HG03064 (cell line): ENCODE results near the gene LINC01488.

Source experiments
- ATAC-seq: cut with Tn5 transposase; IDR thresholded peaks from one replicate; pipeline ENCODE4 v1.9.1; 2021; ENCODE audit warnings: low read depth; ENCODE audit not compliant: unreplicated experiment

The LINC01488 gene

GRCh38 chr11:69444381-69445130 lies 36.9 kb upstream of the LINC01488 start:
- ATAC-seq: no peak

DNA sequence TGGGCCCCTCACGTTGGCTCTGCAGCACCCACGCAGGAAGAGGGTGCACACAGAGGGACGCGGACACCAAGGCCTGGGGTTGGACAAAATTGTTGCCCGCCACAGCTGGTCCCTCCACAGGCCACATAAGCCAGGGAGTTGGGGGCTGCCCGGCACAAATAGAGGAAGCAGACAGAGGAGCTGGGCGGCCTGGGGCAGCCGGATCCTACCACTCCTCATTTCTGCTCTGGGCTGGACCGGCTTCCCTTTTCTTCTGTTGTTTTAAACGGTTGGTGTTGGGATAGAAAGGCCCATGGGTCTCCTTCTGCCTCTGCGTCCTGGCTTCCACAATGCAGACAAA lies 36.4 kb upstream of the LINC01488 start:
- no peak for ATAC-seq

- no peak for ATAC-seq
Measured at GRCh38 chr11:69446108-69446507, 35.4 kb upstream of the LINC01488 start.

DNA sequence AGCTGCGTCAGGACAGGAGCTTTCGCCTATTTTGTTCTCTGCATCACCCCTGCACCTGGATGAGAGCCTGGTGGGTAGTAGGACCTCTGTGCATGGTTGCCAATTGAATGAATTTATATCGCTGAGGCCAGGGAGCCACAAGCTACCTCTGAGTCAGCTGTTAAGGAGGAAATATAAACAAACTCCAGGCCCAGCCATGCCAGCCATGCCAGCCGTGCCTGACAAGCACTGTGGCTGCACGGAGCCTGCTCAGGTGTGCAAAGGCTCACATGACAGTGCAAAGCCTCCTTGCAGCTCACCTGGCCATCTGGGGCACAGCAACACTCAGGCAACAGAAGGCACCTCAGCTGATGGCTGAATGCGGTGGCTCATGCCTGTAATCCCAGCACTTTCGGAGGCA lies 33.7 kb upstream of the LINC01488 start:
- ATAC-seq: no peak

DNA sequence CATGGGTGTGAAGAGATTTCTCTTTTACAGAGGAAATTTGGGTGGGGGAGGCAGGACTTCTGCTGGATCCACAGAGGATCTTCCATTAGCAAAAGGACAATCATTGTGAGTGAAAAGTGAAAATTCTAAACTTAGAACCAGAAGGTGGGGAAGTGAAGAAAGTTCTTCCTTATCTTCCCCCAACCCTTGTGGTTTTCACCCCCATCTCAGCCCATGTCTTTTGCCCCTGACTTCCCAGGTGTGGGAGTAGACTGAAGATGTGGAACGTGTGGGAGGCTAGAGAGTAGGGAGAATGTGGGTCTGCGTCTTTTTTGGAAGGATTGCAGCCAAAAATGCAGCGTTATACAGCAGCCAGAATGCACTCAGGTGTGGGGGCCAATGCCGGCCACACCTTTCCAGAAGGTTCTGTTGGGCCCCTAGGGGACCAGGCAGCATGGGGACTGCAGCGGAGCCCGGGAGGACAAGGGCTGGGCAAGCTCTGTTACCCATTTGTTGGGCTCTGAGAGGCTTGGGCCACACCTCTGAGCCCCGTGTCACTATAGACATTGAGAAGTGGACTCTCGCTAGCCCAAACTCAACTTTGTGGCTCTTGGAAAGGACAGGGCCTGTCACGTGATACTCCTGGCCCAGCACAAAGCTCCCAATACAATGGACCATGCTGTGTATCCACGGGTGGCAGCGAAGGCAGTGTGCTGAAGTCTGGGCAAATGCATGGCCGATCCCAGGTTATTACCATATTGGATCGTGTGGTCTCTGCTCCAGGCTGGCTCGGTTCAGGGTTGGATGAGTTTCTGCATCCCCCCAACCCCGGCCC lies 32.8 kb upstream of the LINC01488 start:
- no peak for ATAC-seq

DNA sequence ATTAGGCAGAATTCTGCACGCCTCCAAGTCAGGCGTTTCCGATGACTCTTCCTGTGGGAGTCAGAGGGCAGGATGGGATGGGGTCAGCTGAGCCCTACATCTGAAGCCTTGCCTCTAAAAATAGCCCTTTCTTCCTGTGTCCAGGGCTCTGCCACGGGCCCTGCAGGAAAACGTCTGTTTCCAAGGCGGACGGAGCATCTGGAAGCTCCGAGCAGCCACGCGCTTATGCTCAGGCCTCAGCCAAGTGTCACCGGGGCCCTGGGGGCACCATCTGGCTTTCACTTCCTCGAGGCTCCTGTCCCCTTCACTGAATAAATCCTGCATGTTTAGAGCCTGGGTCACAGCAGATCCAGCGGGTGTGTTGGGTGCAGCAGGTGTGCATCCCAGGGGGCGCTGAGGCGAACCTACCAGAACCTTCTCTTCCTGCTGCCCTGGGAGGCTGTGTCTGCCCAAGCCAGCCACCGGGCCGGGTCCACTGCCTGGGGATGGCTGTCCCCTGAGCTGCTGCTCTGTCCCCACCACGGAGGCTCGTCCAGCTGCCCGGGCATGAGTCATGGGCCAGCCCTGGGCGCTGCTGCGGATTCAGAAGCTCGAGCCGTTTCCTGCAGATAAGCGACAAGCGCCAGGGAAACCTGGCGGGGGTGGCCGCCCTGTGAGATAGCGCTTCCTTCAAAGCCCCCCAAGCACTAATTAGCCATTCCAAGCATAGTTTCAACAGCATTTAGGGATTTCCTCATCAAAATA lies 32.0 kb upstream of the LINC01488 start:
- no peak for ATAC-seq

DNA sequence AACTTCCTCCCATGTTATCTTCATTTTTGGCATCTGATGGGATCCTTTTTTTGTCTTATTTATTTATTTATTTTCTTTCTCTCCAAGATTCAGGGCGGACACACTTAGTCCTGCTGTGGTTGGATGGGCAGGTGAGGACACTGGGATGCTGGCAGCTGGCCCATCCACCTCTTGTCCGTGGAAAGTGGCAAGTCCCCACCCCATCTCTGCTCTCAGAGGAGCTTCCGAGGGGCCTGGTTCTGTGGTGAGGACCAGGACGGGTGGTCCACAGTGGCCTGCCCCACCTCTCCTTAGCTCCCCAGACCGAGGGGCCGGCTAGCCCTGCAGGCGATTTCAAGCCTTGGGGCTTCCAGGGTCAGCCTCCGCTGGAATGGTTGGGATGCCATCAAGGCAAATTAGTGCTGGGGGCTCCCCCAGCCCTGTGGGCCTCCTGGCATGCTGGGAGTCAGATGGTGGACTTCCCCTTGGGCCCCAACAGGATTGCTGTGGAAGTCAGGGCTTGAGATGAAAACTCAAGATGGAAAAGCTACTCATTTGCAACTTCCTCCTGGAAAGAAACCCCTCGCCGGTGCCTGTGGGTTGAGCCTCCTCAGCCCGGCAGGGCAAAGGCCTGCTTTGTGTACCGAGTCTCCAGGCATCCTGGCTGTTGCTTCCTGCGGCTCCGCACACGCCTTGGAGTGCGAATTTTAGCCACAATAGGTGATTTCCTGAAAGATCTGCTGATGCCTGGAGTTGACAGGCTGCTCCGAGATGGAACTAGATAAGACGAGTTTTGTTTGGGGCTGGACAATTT lies 31.2 kb upstream of the LINC01488 start:
- ATAC-seq: no peak

- no peak for ATAC-seq
Measured at GRCh38 chr11:69450857-69451220, 30.6 kb upstream of the LINC01488 start.

DNA sequence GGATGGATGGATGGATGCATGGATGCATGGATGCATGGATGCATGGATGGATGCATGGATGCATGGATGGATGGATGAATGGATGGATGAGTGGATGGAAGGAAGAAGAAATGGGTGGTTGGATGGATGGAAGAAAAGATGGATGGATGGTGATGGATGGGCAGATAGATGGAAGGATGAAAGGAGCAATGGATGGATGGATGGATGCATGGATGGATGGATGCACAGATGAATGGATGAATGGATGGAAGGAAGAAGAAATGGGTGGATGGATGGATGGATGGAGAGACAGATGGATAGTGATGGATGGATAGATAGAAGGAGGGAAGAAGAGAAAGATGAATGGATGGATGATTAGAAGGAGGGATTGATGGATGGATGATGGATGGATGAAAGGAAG lies 30.2 kb upstream of the LINC01488 start:
- ATAC-seq: no peak

DNA sequence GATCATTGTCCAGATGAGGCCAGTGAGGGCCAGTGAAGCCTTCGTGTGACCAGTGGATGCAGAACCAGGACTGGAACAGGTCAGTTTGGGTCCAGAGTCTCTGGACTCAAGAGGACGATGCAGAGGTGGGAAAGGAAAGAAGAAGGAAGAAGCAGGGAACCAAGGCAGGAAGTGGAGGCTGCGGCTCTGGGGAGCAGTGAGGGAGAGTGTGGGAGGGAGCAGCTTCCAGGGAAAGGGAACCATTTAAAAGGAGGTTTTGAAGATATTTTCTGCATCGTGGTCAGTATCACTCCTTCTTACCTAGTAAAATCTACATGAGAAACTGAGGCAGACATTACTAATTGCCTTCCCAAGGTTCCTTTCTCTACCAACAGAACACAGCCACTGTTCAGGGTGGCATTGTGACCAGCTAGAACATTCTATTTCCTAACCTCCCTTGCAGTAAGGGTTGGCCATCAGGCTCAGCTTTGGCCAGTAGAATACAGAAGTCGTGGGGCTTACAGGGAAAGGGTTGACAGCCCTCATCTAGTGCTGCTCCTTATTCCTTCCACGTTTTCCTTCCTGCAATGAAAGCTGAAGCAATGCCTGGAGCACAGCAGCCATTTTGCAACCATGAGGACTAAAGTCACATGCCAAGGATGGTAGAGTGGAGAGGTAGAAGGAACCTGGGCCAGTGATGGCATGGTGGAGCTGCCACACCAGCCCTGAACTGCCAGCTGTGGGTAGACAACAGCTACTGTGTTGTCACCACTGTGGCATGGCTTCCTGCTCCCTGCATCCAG lies 29.1 kb upstream of the LINC01488 start:
- ATAC-seq: no peak

DNA sequence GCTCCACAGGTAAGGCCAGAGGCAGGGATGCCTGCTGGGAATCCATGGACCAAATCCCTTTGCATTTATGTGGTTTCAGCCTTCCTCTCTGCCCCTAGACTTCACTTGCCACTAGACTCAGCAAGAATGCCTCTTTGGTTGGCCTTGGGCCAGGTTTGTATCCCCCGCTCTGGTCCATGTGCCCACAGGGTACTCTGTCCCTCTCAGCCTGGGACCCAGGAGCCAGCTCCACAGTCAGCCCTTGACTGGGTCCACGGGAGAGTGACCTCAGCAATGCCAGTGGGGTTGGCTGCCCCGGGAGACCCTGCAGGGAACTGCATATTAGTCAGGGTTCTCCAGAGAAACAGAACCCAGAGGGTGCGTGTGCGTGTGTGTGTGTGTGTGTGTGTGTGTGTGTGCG lies 28.3 kb upstream of the LINC01488 start:
- no peak for ATAC-seq

GRCh38 chr11:69454018-69454417 lies 27.4 kb upstream of the LINC01488 start:
- ATAC-seq: no peak

DNA sequence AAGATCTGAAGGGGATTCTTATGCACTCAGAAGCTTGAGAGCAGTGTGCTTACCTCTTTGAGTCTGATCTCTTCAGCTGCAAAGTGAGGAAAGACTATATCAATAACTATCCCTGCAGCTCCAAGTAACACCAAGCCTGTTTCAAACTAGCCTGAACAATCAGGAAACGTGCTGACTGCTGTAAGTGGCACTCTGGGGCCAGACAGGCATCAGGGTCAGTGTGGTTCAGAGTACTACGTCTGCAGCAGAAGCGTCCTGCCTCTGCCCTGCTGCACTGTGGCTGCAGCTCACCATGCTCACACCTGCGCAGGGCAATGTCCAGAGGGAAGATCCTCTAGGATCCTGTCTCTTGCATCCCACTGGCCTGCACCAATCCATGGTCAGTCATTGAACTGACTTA lies 25.5 kb upstream of the LINC01488 start:
- ATAC-seq: no peak

DNA sequence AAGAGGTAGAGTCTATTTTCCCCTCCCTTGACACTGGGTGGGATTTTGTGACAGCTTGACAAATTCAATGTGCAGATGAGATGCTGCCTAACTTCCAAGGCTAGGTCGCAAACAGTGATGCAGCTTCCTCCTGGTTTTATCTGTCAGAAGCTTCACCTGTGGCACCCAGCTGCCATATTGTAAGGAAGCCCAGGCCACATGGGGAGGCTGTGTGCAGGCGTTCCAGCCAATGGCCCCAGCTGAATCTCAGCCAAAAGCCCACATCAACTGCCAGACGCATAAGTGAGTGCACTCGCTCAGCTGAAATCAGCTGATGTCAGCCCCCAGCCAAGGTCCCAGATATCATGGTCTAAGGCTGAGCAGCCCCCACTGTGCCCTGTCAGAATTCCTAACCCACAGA lies 24.8 kb upstream of the LINC01488 start:
- ATAC-seq: no peak

DNA sequence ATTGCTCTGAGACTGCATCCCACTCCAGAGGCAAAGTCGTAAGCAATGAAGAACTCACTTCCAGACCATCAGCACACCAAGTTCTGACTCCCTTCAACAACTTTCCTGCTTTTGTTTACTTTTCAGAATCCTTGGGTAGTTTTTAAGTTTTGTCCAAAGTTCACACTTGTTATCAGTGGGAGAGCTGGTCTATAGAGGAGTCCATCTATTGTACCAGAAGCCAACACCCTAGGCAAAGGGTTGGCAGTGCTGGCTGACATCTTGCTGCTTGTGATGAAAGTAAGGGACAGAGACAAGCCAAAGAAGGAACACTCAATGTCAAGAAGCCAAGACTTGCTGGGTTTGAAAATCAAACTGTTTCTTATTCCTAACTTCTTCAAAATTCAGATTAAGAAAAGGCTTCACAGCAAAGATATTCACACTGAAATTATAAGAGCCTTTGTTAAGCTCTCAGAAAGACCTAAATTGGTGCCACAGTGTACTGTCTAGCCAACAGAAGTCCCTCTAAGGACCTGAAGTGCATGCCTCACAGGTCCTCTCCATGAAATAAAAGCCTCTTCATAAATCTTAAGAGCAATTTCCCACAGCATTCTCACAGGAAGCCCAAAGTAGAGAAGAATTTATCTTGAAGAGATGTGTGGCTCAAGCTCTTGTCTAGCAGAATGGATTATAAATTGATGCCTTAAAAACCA lies 21.5 kb upstream of the LINC01488 start:
- ATAC-seq: no peak

GRCh38 chr11:69460540-69461257 lies 20.8 kb upstream of the LINC01488 start:
- ATAC-seq: no peak

DNA sequence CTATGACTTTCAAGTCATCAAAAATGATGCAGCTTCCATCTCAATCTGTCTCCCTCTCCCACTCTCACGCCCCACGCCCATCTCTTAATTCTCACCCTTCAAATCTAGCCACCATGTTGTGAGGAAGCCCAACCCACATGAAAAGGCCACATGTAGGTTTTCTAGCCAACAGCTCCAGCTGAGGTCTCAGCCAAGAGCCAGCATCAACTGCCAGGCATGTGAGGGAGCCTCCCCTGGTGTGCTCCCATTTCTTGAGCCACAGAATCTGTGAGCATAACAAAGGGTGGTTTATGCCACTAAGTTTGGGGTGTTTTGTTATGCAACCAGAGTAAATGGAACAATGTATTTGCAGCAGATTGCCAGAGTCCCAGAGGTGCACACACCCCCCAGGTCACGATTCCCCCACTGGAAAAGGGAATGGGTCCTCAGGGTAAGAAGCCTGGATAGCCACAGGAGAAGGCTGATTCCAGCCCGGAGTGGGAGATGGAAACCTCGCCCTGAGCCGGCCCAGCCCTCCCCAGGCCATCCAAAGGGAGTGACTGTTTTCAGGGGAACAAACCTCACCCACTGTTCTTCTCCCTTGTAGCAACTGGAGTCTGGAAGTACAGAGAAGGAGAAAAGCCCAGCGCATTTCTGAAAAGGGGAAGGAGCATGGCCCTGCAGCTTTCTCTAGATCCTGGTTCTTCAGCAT lies 20.0 kb upstream of the LINC01488 start:
- ATAC-seq: no peak
